ENCODE data around the gene ZSCAN16.

- TF ChIP-seq CTCF (IDR thresholded peaks at IDR 0.05) = no peak
- TF ChIP-seq EP300 (IDR thresholded peaks at IDR 0.05) = no peak
Measured at GRCh38 chr6:28090917-28091586, 33.4 kb upstream of the ZSCAN16 start.
